UCSD-AML1 (cell line): ENCODE results near the gene MALSU1.

Source experiments
- DNase-seq: peaks from one replicate; lab custom pipeline; 2025; ENCODE audit not compliant: unreplicated experiment; lab: John Stamatoyannopoulos, UW

The MALSU1 gene

GRCh38 chr7:23335136-23335535 is 36.0 kb downstream of the MALSU1 start:
- DNase-seq, result no peak

GRCh38 chr7:23335621-23336020 is 36.5 kb downstream of the MALSU1 start:
- DNase-seq, result no peak

- DNase-seq, result no peak
Observed at GRCh38 chr7:23336086-23336485, 36.9 kb downstream of the MALSU1 start.

- no peak for DNase-seq
Observed at GRCh38 chr7:23336799-23337283, 37.7 kb downstream of the MALSU1 start.

DNA sequence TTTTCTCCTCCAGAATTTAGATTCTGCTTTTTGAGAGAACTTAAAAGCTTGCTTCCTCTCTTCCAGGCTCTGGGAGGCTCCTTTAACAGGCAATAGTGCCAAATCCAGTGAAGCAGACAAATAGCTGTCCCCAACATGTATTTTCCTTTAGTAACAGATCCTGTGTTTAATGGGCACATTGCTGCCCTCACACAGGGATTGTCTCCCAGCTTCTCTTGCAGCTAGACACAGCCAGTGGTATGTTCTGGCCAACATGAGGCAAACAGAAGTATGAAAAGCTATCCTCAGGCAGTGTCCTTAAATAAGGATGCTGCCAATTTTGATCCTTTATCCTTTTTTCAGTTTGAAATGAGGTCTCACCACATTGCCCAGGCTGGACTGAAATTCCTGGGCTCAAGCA is 38.2 kb downstream of the MALSU1 start:
- DNase-seq, result no peak

DNA sequence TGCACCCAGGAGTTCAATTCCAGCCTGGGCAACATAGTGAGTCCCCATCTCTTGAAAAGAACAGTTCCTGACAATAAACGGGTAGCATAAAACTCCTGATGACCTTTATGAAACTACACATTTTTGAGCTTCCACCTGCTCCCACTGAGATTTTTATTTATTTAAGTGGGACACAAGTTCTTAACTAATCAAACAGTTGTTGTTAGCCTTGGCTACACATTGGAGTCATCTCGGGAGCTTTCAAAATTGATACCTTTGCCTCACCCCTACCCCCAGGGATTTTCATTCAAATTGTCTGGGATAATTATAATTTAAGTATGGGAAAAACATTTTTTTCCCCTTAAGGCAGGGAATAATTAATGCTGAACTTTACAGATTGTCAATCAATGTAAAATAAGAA is 39.3 kb downstream of the MALSU1 start:
- no peak for DNase-seq

DNA sequence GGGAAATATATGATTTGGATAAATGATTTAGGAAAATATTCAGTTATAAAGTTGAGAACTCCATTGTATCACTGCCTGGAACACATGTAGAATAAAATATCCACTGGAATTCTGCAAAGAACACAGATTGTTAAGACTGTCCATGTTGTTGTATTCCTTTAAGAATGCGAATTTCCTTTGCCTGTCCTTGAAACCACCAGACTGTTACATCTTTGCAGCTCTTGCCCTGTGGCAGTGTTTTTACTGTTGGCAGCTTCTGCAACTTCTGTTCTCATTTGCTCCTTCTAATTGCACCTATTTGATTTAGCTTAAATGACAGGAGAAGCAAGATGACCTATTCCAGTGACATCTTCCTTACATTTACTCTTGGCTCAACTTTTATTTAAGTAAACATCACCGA is 39.7 kb downstream of the MALSU1 start:
- DNase-seq, result no peak

GRCh38 chr7:23341846-23342598 is 42.9 kb downstream of the MALSU1 start:
- DNase-seq, result no peak

GRCh38 chr7:23343102-23343501 is 44.0 kb downstream of the MALSU1 start:
- DNase-seq, result no peak

DNA sequence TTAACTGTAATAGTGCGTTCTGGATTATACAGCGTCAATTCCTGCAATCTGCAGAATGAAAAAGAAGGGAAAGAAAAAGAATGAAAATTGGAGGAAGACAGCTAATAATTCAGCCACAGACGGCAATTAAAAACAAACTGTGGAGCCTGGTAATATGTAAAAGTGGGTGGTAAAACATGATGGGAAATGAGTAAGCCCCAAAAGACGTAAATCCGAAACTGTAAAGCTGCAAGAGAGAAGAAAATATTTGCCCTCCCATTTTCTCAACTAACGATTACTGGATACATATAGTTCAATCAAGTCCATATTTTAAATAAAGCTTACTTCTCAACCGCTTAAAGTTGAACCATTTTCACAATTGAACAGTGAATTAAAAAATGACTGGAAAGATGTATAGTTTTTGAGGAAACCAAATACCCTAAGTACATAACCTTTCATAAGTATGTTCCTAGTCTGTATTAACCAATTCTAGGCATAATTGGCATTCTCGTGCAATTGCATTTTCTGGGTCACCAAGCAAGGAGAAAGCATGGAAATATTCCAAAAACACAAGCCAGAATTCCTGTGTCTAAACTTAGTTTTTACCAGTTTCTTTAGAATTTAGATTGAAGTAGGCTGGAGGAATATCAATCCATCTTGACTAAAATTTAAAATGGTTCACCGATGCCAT is 44.8 kb downstream of the MALSU1 start:
- no peak for DNase-seq

DNA sequence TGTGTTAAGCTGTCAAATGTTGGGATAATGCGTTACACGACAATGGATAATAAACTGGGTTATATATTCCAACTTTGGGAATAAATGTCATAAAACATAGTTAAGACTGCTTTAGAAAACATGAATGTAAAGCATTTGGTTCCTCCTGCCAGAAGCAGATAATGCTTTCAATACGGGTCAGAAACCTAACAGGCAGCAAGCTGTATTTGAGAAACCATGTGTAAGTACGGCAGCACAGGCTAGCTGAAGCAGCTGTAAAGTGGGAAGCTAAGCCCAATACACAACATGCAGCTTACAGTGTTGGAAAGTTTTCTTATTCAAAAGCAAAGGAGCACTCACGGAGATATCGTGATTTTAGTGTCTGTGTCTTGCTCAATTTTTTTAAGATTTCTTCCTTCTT is 46.5 kb downstream of the MALSU1 start:
- DNase-seq, result no peak

DNA sequence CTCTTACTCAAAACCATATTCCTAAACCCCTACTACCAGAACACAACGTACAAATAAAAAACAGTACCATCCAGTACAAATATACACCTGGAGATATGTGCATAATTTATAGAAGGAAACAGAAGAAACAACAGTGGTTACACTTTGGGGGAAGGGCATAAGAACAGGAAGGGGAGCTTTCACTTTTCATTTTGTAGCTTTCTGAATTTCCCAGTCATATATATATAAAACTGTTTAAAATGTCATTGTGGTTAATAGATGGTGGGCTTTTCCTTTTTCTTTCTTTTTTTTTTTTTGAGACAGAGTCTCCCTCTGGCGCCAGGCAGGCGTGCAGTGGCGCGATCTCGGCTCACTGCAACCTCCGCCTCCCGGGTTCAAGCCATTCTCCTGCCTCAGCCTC is 47.2 kb downstream of the MALSU1 start:
- no peak for DNase-seq

DNA sequence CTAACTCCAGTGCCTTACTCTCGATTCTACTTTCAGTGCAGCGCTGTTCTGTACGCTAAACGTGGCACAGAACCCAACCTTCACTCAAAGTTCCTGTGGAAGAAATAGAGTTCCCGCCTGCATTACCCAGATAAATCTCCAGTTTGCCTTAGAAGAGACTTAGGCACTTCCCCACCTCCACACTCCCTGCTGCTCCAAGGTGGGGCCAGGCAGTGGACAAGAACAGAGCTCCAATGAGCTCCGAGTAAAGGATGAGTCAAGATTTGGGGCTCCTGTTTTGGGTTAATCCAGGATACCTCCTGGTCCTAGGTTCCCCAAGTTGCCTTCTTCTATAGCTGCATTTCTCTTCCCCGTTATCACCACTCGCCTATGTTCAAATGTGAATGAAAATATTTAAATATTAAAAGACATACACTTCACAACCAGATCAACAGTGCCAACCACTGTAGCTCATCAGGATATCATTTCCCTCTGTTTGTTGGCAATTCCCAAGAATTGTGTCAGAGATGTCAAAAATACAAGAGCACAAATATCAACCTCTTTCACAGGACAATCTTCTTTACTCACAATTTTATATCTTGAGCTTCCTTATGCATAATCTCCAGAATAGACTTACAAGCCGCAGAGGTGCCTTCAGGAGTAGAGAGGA is 48.0 kb downstream of the MALSU1 start:
- DNase-seq, result no peak

DNA sequence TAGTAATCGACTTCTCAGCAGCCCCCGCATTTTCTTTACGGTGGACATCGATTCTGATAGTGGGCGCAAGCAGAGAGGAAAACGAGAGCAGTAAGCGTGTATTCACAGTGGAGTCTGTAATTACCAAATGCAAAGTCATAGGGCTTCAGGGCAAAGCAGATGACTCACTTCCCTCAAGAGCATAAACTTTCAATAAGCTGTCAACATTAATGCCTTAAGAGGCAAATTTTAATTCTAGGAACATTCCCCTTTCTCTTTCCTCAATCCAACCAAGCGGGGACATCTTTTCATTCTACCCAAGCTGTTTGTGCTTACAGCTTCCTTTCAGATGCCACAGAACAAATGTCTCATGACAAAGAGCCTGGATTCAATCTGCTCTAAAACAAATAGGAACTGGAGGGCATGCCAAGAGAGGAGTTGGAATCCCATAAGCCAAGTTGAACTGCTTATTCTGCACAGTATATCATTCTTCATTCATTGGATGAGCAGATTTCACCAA is 48.6 kb downstream of the MALSU1 start:
- DNase-seq, result peak; percentile 5

GRCh38 chr7:23349484-23350157 is 50.5 kb downstream of the MALSU1 start:
- DNase-seq, result no peak

GRCh38 chr7:23350466-23350865 is 51.3 kb downstream of the MALSU1 start:
- no peak for DNase-seq

- DNase-seq, result no peak
Observed at GRCh38 chr7:23353172-23353571, 54.0 kb downstream of the MALSU1 start.

GRCh38 chr7:23356168-23356567 is 57.0 kb downstream of the MALSU1 start:
- DNase-seq, result no peak

- no peak for DNase-seq
Observed at GRCh38 chr7:23356726-23357125, 57.6 kb downstream of the MALSU1 start.

- DNase-seq, result no peak
Observed at GRCh38 chr7:23357190-23358093, 58.3 kb downstream of the MALSU1 start.
